WTC11 (cell line): ENCODE results near the gene ZNF423. TPM values are rescaled to one million over a fixed set of nuclear protein-coding genes. Genes with fewer than 3 reads are reported as not detected.

ENCODE experiments used
- ATAC-seq: fragments of 200-7000 bp; cut with Tn5 transposase; 2 replicates; pipeline ENCODE4 v1.10.0; 2021; ENCODE audit warnings: mild to moderate bottlenecking, moderate library complexity
- CTCF ChIA-PET: fragments of 300-600 bp; sonication (Branson Sonifier 250); formaldehyde crosslinking; loops from one replicate; lab custom pipeline; 2021; ENCODE audit warnings: antibody characterized with exemption; lab: Charles Lee
- POLR2A ChIA-PET: fragments of 350-600 bp; sonication (Branson Sonifier 250); formaldehyde crosslinking; loops from one replicate; lab custom pipeline; 2021; ENCODE audit warnings: antibody characterized with exemption; lab: Charles Lee
- DNase-seq: peaks from one replicate; pipeline ENCODE4 v3.0.0; 2021; ENCODE audit warnings: low spot score
- H3K27ac Mint-ChIP-seq: 2 replicates; pipeline ENCODE4 v1.8.0; 2021; ENCODE audit warnings: mixed read lengths
- H3K27me3 Mint-ChIP-seq: 2 replicates; pipeline ENCODE4 v1.8.0; 2021; ENCODE audit warnings: low read depth, mild to moderate bottlenecking, moderate library complexity, mixed read lengths
- H3K36me3 Mint-ChIP-seq: 2 replicates; pipeline ENCODE4 v1.8.0; 2021; ENCODE audit warnings: mixed read lengths
- H3K4me1 Mint-ChIP-seq: 2 replicates; pipeline ENCODE4 v1.8.0; 2022; ENCODE audit warnings: mixed read lengths
- H3K4me3 Mint-ChIP-seq: 2 replicates; pipeline ENCODE4 v1.8.0; 2021; ENCODE audit warnings: mild to moderate bottlenecking, moderate library complexity, mixed read lengths
- H3K9me3 Mint-ChIP-seq: 2 replicates; pipeline ENCODE4 v1.8.0; 2021; ENCODE audit warnings: mixed read lengths
- ARID4B ChIP-seq: sonication (generic); formaldehyde crosslinking; IDR thresholded peaks from 2 replicates; pipeline ENCODE4 v1.8.0; 2023; ENCODE audit warnings: missing genetic modification reagents, mild to moderate bottlenecking, borderline replicate concordance
- ATF1 ChIP-seq: sonication (generic); formaldehyde crosslinking; IDR thresholded peaks from 2 replicates; pipeline ENCODE4 v1.8.1; 2023; ENCODE audit warnings: mild to moderate bottlenecking, moderate library complexity, missing genetic modification reagents
- E2F1 ChIP-seq: sonication (generic); formaldehyde crosslinking; IDR thresholded peaks from 2 replicates; pipeline ENCODE4 v1.8.0; 2022; ENCODE audit warnings: mild to moderate bottlenecking, missing genetic modification reagents
- ETV6 ChIP-seq: sonication (generic); formaldehyde crosslinking; IDR thresholded peaks from 2 replicates; pipeline ENCODE4 v1.8.1; 2022; ENCODE audit warnings: mild to moderate bottlenecking, missing genetic modification reagents
- GRHL2 ChIP-seq: fragments of 250-450 bp; sonication (Bioruptor Pico); IDR thresholded peaks from 2 replicates; pipeline ENCODE4 v1.8.0; 2022; ENCODE audit warnings: mild to moderate bottlenecking, moderate library complexity; ENCODE audit not compliant: insufficient replicate concordance, severe bottlenecking
- GTF2I ChIP-seq: fragments of 250-450 bp; sonication (Bioruptor Pico); conservative IDR thresholded peaks from 2 replicates; pipeline ENCODE4 v1.4.0; 2021; ENCODE audit warnings: mild to moderate bottlenecking
- HMGXB4 ChIP-seq: sonication (generic); formaldehyde crosslinking; IDR thresholded peaks from 2 replicates; pipeline ENCODE4 v1.8.1; 2023; ENCODE audit warnings: mild to moderate bottlenecking, moderate library complexity, missing genetic modification reagents
- IRF1 ChIP-seq: sonication (generic); formaldehyde crosslinking; IDR thresholded peaks from 2 replicates; pipeline ENCODE4 v1.8.0; 2023; ENCODE audit warnings: missing genetic modification reagents
- JAZF1 ChIP-seq: fragments of 250-450 bp; sonication (Bioruptor Pico); IDR thresholded peaks from 2 replicates; pipeline ENCODE4 v1.9.0; 2021; ENCODE audit warnings: moderate library complexity, mild to moderate bottlenecking, inconsistent platforms
- KAT7 ChIP-seq: sonication (generic); formaldehyde crosslinking; IDR thresholded peaks from 2 replicates; pipeline ENCODE4 v1.8.1; 2023; ENCODE audit warnings: missing genetic modification reagents, mild to moderate bottlenecking, borderline replicate concordance
- MAX ChIP-seq: sonication (generic); formaldehyde crosslinking; IDR thresholded peaks from 2 replicates; pipeline ENCODE4 v1.8.0; 2022; ENCODE audit warnings: mild to moderate bottlenecking, missing genetic modification reagents
- MXD4 ChIP-seq: fragments of 250-450 bp; sonication (Bioruptor Pico); IDR thresholded peaks from 2 replicates; pipeline ENCODE4 v1.8.0; 2021; ENCODE audit warnings: mild to moderate bottlenecking, moderate library complexity, borderline replicate concordance
- NFATC4 ChIP-seq: fragments of 250-450 bp; sonication (Bioruptor Pico); IDR thresholded peaks from 2 replicates; pipeline ENCODE4 v1.9.0; 2021; ENCODE audit warnings: mild to moderate bottlenecking
- NFE2L1 ChIP-seq: sonication (generic); formaldehyde crosslinking; IDR thresholded peaks from 2 replicates; pipeline ENCODE4 v1.8.1; 2023; ENCODE audit warnings: missing genetic modification reagents
- NFYB ChIP-seq: sonication (generic); formaldehyde crosslinking; conservative IDR thresholded peaks from 2 replicates; pipeline ENCODE4 v1.8.0; 2022; ENCODE audit warnings: low read depth, missing genetic modification reagents
- OVOL2 ChIP-seq: fragments of 250-450 bp; sonication (Bioruptor Pico); IDR thresholded peaks from 2 replicates; pipeline ENCODE4 v1.9.0; 2021; ENCODE audit warnings: mild to moderate bottlenecking, borderline replicate concordance
- SOX15 ChIP-seq: fragments of 250-450 bp; sonication (Bioruptor Pico); IDR thresholded peaks from 2 replicates; pipeline ENCODE4 v1.9.0; 2021; ENCODE audit warnings: mild to moderate bottlenecking
- SP1 ChIP-seq: sonication (generic); formaldehyde crosslinking; conservative IDR thresholded peaks from 2 replicates; pipeline ENCODE4 v1.8.1; 2022; ENCODE audit warnings: missing genetic modification reagents
- TP53 ChIP-seq: sonication (generic); formaldehyde crosslinking; IDR thresholded peaks from 2 replicates; pipeline ENCODE4 v1.8.1; 2023; ENCODE audit warnings: mild to moderate bottlenecking, missing genetic modification reagents
- USF1 ChIP-seq: sonication (generic); formaldehyde crosslinking; IDR thresholded peaks from 2 replicates; pipeline ENCODE4 v1.8.0; 2022; ENCODE audit warnings: mild to moderate bottlenecking, missing genetic modification reagents
- ZNF121 ChIP-seq: sonication (generic); formaldehyde crosslinking; IDR thresholded peaks from 2 replicates; pipeline ENCODE4 v1.8.0; 2023; ENCODE audit warnings: missing genetic modification reagents
- ZNF263 ChIP-seq: sonication (generic); formaldehyde crosslinking; IDR thresholded peaks from 2 replicates; pipeline ENCODE4 v1.8.1; 2022; ENCODE audit warnings: low read depth, mild to moderate bottlenecking, moderate library complexity, missing genetic modification reagents
- ZNF281 ChIP-seq: sonication (generic); formaldehyde crosslinking; IDR thresholded peaks from 2 replicates; pipeline ENCODE4 v1.8.0; 2023; ENCODE audit warnings: mild to moderate bottlenecking, missing genetic modification reagents
- ZNF416 ChIP-seq: fragments of 250-450 bp; sonication (Bioruptor Pico); IDR thresholded peaks from 2 replicates; pipeline ENCODE4 v1.9.0; 2021; ENCODE audit warnings: mild to moderate bottlenecking, inconsistent platforms
- ZNF423 ChIP-seq: fragments of 250-450 bp; sonication (Bioruptor Pico); IDR thresholded peaks from 2 replicates; pipeline ENCODE4 v2.1.2; 2022; ENCODE audit warnings: mild to moderate bottlenecking, moderate library complexity
- total RNA-seq: library from RNA; stranded (reverse); gene quantifications from 3 replicates; pipeline ENCODE4 v1.2.3, GENCODE V29; 2021

The ZNF423 gene
- total RNA-seq, 1 experiment from 2014 or later = 38.8 TPM

- TF ChIP-seq HMGXB4 = no peak
- no peak for TF ChIP-seq IRF1 (CRISPR knock-in tag)
- TF ChIP-seq USF1 = no peak
- no peak for TF ChIP-seq NFE2L1
- TF ChIP-seq SP1 (CRISPR knock-in tag) = no peak
- TF ChIP-seq ETV6 (CRISPR knock-in tag) = no peak
- no peak for TF ChIP-seq KAT7
- no peak for TF ChIP-seq ZNF121 (CRISPR knock-in tag)
These were observed 80.9 kb downstream of the ZNF423 start (continued) for GRCh38 chr16:49775018-49775417.

- no peak for ATAC-seq
- peaks cover 54% of the 10 kb centered on the region for H3K4me1 Mint-ChIP-seq
- no peaks in the 10 kb centered on the region for H3K36me3 Mint-ChIP-seq
- H3K9me3 Mint-ChIP-seq = no peaks in the 10 kb centered on the region
- H3K27me3 Mint-ChIP-seq = no peaks in the 10 kb centered on the region
- no peak overlapping the region for H3K4me3 Mint-ChIP-seq
- ChIA-PET CTCF (interaction anchor here (0.7 to 3.2 kb wide), 6 partner anchors 13 to 167 kb away, joined by 3 to 14 read pairs (median 4); partner anchors contain the start of gene ZNF423), POLR2A (no interaction called here)
- H3K27ac Mint-ChIP-seq = no peak overlapping the region
- DNase-seq = no peak
- TF ChIP-seq ZNF416 (CRISPR knock-in tag) (no peak), MAX (no peak), ZNF423 (CRISPR knock-in tag) (no peak), JAZF1 (CRISPR knock-in tag) (no peak), TP53 (CRISPR knock-in tag) (no peak), NFYB (CRISPR knock-in tag) (no peak), ZNF281 (CRISPR knock-in tag) (no peak), ZNF263 (CRISPR knock-in tag) (no peak), NFE2L1 (no peak), GTF2I (CRISPR knock-in tag) (no peak), GRHL2 (CRISPR knock-in tag) (no peak), SOX15 (CRISPR knock-in tag) (no peak), ARID4B (no peak), ATF1 (CRISPR knock-in tag) (no peak), OVOL2 (CRISPR knock-in tag) (no peak), MXD4 (CRISPR knock-in tag) (no peak), E2F1 (CRISPR knock-in tag) (no peak), NFATC4 (CRISPR knock-in tag) (no peak)
These were observed 82.1 kb downstream of the ZNF423 start for GRCh38 chr16:49773534-49774475.
